Chondrocyte (in vitro differentiated cells): ENCODE measurements around the gene TBC1D22B. TPM values are rescaled to one million over a fixed set of nuclear protein-coding genes. Genes with fewer than 3 reads are reported as not detected.

Source experiments
- DNase-seq: peaks from one replicate; pipeline ENCODE4 v3.0.0; 2021; ENCODE audit warnings: mixed read lengths, low spot score
- H3K27ac Mint-ChIP-seq: one replicate; pipeline ENCODE4 v1.8.0; 2021; ENCODE audit warnings: mild to moderate bottlenecking, moderate library complexity, mixed read lengths; ENCODE audit not compliant: unreplicated experiment
- H3K27me3 Mint-ChIP-seq: 2 replicates; pipeline ENCODE4 v1.8.0; 2021; ENCODE audit warnings: low read depth, mixed read lengths
- H3K36me3 Mint-ChIP-seq: 2 replicates; pipeline ENCODE4 v1.8.0; 2021; ENCODE audit warnings: low read depth, mixed read lengths
- H3K4me1 Mint-ChIP-seq: 2 replicates; pipeline ENCODE4 v1.8.0; 2021; ENCODE audit warnings: low read depth, mild to moderate bottlenecking, mixed read lengths
- H3K4me3 Mint-ChIP-seq: one replicate; pipeline ENCODE4 v1.8.0; 2021; ENCODE audit warnings: mild to moderate bottlenecking, moderate library complexity, mixed read lengths; ENCODE audit not compliant: unreplicated experiment
- H3K9me3 Mint-ChIP-seq: 2 replicates; pipeline ENCODE4 v1.8.0; 2021; ENCODE audit warnings: low read depth, mixed read lengths
- total RNA-seq: library from RNA; stranded (reverse); gene quantifications from 3 replicates; pipeline ENCODE4 v1.2.1, GENCODE V29; 2021
- TF ChIP-seq, protein P1 (sequence below): fragments of 200-600 bp; sonication (generic); IDR thresholded peaks from 2 replicates; pipeline ENCODE4 v1.5.0; 2021; ENCODE audit warnings: antibody characterized with exemption, mild to moderate bottlenecking, moderate library complexity

TBC1D22B gene
- total RNA-seq, 1 donor from 2014 or later: 11.5 TPM

DNA sequence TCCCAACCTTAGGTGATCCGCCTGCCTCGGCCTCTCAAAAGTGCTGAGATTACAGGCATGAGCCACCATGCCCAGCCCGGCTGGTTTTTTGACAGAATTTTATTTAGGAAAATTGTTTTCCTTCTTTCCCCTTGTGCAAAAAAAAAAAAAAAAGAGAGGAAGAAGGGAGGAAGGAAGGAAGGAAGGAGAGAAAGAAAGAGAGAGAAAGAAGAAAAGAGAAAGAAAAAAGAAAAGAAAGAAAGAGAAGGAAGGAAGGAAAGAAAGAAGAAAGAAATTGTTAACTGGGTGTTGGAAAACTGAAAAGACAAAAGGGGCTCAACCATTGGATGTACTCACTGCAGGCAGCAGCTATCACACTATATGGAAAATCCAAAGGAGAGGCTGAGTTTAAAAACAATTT, 94.8 kb downstream of the TBC1D22B start:
- TF ChIP-seq, protein P1, sequence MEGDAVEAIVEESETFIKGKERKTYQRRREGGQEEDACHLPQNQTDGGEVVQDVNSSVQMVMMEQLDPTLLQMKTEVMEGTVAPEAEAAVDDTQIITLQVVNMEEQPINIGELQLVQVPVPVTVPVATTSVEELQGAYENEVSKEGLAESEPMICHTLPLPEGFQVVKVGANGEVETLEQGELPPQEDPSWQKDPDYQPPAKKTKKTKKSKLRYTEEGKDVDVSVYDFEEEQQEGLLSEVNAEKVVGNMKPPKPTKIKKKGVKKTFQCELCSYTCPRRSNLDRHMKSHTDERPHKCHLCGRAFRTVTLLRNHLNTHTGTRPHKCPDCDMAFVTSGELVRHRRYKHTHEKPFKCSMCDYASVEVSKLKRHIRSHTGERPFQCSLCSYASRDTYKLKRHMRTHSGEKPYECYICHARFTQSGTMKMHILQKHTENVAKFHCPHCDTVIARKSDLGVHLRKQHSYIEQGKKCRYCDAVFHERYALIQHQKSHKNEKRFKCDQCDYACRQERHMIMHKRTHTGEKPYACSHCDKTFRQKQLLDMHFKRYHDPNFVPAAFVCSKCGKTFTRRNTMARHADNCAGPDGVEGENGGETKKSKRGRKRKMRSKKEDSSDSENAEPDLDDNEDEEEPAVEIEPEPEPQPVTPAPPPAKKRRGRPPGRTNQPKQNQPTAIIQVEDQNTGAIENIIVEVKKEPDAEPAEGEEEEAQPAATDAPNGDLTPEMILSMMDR: no peak
- Mint-ChIP-seq H3K27ac (no peak overlapping the region), H3K4me3 (no peak overlapping the region), H3K4me1 (peaks cover 24% of the 10 kb centered on the region), H3K9me3 (no peaks in the 10 kb centered on the region), H3K27me3 (no peaks in the 10 kb centered on the region), H3K36me3 (no peaks in the 10 kb centered on the region)
- no peak for DNase-seq

DNA sequence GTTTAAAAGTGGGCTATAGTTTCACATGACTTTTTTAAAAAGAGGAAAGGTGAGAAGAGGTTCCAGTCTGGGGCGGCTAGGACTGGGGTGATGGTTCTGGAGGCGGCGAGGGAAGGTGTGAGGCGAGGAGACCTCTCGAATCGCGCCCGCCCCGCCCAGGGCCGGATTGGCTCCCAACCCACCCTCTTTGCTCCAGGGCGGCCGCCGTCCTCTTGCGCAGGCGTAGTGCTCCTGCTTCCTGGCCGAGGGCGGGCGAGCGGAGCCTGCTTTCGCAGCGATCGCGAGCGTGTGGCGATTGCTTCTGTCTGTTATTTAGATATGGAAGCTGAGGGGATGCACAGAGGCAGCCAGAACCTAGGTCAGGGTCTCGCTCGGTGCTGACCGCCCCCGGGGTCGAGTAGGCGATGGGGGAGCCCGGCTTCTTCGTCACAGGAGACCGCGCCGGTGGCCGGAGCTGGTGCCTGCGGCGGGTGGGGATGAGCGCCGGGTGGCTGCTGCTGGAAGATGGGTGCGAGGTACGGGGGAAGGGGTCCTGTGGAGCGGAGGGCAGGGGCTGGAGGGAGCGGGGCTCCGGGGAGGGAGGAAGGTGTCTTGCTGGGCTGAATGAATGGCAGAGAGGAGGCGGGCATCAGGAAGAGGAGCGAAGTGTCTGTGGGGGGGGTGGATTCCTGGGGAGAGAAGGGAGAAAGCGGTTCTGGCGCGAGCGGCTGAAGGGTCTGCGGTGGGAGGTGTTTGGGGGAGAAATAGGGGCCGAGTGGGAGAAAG, 96.4 kb downstream of the TBC1D22B start, which contains the start of gene RNF8:
Gene RNF8 (plus strand): TSS at position 223 of the 765 bp plus-strand sequence. CDS start 182 bp downstream, at position 405.
- Mint-ChIP-seq H3K27me3 (no peaks in the 10 kb centered on the region), H3K4me3 (peak within 1 kb of the TSS; percentile 87), H3K36me3 (no peaks in the 10 kb centered on the region), H3K4me1 (peaks cover 23% of the 10 kb centered on the region), H3K27ac (peak within 1 kb of the TSS; percentile 93), H3K9me3 (no peaks in the 10 kb centered on the region)
- peak; percentile 95 for DNase-seq
- TF ChIP-seq, protein P1: no peak

DNA sequence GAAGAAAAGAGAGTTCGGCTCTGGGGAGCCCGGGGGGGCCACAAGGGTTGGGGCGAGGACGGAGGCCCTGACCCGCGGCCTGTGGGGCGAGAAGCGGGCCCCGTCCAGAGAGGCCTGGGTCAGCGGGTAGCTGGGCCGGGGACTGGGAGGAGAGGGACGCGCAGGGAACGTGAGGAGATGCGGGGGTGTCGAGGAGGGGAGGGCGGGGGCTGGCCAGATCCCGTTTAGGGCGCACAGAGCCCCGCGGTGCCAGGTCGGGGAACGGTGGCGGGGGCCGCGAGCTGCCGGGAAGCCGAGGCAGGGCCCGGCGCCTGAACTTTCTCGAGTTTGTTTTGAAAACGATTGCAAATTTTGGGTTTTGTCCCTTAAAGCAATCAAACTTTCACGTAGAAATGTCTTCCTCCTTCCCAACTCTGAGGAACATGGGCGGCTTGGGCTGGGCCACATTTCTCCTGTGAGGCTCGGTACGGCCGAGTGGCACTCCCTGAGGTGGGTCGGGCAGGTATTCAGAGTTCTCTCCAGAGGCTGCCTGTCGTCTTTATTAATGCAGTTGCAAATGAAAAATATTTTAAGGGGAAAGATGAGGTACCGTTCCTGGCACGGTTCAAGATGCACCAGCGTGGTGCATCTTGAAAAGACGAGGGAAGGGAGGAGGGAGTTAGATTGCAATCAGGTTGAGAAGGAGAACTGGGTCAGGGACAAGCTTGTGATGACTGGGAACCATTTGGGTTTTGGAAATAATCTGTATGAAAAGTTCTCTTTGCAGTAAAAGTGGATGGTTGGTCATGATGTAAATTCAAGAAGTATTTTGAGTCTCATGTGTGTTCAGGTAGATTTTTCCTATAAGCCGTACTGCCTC, 97.2 kb downstream of the TBC1D22B start:
- peaks cover 23% of the 10 kb centered on the region for H3K4me1 Mint-ChIP-seq

DNA sequence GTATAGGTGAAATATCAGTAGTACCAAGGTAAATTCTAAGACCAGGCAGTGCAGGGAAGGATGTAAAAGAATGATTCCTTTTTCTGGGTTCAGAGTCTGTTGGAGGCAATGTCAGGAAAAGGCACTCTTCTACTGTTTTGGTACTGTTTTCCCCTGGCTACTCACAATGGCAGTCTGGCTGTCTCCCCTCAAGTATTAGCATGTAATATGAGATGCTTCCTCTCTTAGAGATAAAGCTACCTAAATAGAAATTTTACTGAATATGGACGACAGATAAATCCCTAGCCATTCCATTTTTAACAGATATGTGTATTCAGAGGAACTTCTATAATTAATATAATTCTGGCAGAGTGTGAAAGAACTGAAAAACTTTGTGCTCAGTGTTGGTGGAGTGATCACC, 99.7 kb downstream of the TBC1D22B start:
- Mint-ChIP-seq H3K27ac (no peak overlapping the region), H3K4me1 (peaks cover 23% of the 10 kb centered on the region), H3K9me3 (no peaks in the 10 kb centered on the region), H3K27me3 (no peaks in the 10 kb centered on the region), H3K4me3 (no peak overlapping the region), H3K36me3 (peaks cover 4% of the 10 kb centered on the region)
- DNase-seq: no peak
- TF ChIP-seq, protein P1: no peak

More for the DNA sequence above, 97.2 kb downstream of the TBC1D22B start:
- no peak for DNase-seq
- TF ChIP-seq, protein P1: no peak
- peak overlapping the region; percentile 87 for H3K4me3 Mint-ChIP-seq
- no peaks in the 10 kb centered on the region for H3K9me3 Mint-ChIP-seq
- no peaks in the 10 kb centered on the region for H3K27me3 Mint-ChIP-seq
- H3K27ac Mint-ChIP-seq: peak overlapping the region; percentile 93
- H3K36me3 Mint-ChIP-seq: no peaks in the 10 kb centered on the region

DNA sequence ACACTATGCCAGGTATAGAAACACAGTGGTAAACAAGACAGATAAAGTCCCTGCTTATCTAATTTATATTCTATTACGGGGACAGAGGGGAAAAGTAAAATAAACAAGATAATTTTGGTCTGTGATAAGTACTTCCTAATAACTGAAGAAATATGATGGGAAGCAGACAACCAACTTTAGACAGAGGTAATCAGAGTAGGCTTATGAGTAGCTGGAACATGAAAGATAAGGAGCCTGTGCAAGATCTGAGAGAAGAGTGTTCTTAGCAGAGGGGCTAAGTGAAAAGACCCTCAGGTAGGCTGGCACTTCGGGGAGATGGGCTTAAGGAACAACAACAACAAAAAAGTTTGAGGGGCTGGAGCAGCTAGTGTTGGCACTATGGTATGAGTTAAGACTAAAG, 100.3 kb downstream of the TBC1D22B start:
- Mint-ChIP-seq H3K27ac (no peak overlapping the region), H3K4me3 (no peak overlapping the region), H3K9me3 (no peaks in the 10 kb centered on the region), H3K27me3 (no peaks in the 10 kb centered on the region), H3K36me3 (peaks cover 4% of the 10 kb centered on the region), H3K4me1 (peaks cover 23% of the 10 kb centered on the region)
- TF ChIP-seq, protein P1: no peak
- DNase-seq: no peak
